ENCODE measurements around the gene ZNRD2. TPM values are rescaled to one million over a fixed set of nuclear protein-coding genes. Genes with fewer than 3 reads are reported as not detected.
"Not testable (repeated sequence)": the region's sequence is repeated elsewhere in the genome, so short reads cannot be mapped to it uniquely, and the experiment has no call there.

ZNRD2 gene, protein sequence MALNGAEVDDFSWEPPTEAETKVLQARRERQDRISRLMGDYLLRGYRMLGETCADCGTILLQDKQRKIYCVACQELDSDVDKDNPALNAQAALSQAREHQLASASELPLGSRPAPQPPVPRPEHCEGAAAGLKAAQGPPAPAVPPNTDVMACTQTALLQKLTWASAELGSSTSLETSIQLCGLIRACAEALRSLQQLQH
- total RNA-seq (10 to 100 TPM; 24.6 to 27.5 TPM), polyA plus RNA-seq (10 to 100 TPM; 70.1 to 74.9 TPM)

DNA sequence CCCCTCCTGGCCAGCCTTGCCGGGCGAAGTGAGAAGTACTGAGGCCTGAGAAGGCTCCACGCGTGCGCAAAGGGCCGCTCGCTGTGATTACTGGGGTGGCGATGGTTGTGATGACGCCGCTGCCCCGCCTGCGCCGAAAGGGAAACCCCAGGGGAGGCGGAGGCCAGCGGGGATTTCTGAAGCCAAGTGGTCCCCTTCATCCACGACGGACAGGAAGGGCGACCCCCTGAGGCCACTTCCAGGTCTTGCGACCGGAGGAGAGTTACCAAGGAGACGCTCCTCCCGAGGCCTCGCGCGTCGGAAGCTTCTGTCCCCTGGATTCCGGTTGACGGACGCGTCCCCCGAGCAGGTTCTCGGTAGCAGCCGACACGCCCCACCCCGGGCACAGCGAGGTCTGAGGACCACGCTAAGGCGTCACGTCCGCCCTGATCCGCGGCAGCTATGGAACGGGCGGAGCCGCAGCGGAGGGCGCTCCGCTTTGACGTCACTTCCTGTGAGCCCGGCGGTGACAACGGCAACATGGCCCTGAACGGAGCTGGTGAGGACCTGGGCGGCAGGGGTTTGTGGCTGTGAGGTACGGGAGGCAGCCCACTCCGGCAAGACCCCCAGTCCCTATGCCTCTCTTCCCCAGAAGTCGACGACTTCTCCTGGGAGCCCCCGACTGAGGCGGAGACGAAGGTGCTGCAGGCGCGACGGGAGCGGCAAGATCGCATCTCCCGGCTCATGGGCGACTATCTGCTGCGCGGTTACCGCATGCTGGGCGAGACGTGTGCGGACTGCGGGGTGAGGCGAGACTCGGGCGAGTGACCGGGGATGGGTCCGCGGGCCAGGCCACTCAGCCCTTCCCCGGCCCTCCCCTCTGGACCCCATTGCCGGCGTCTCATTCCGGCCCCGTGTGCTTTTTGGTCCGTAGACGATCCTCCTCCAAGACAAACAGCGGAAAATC is at the start of gene ZNRD2:
Gene ZNRD2, plus strand, starts transcription at position 505 of the 946 bp plus-strand sequence. Its CDS starts 15 bp downstream, at position 520.
- H3K27me3 Mint-ChIP-seq, result peaks cover 0 to 3% of the 10 kb centered on the region in 2 donors
- POLR2A ChIA-PET (ENCODE audit: partially characterized antibody), result interaction anchor here (0.6 to 17.1 kb wide), 18 partner anchors 11 to 448 kb away, joined by 3 to 403 read pairs (median 7); partner anchors contain the start of genes CFL1, FAU, LTBP3 and MALAT1
- Histone ChIP-seq H3K4me3 (ENCODE audit: low read length in 2 of 2) (peak within 1 kb of the TSS; percentile 71 to 94), H3K36me3 (ENCODE audit: insufficient read depth, low read length) (no peaks in the 10 kb centered on the region), H3K4me1 (ENCODE audit: insufficient read depth, low read length) (peaks cover 75% of the 10 kb centered on the region), H3K27ac (ENCODE audit: low read depth, low read length) (peak within 1 kb of the TSS; percentile 99), H3K9me3 (ENCODE audit: control insufficient read depth in 1 of 2, low read length in 2 of 2) (no peaks in the 10 kb centered on the region), H3K27me3 (ENCODE audit: insufficient read depth, low read length) (no peaks in the 10 kb centered on the region)
- intact Hi-C loops (cut with micrococcal nuclease), result loop anchor here (1.0 to 5.0 kb wide), 6 partner anchors 12 to 543 kb away; partner anchors contain the start of genes BANF1, EIF1AD, LTBP3 and PCNX3
- CTCF ChIA-PET (ENCODE audit: partially characterized antibody), result interaction anchor here (0.7 to 4.8 kb wide), 6 partner anchors 9 to 45 kb away, joined by 3 to 66 read pairs (median 6); partner anchors contain the start of gene PCNX3
- H3K36me3 Mint-ChIP-seq, result peaks cover 0 to 41% of the 10 kb centered on the region in 2 donors
- H3K27ac Mint-ChIP-seq, result peak within 1 kb of the TSS; percentile 99 to 100 (median 99)
- no peaks in the 10 kb centered on the region for H3K9me3 Mint-ChIP-seq
- H3K4me3 Mint-ChIP-seq, result peak within 1 kb of the TSS; percentile 97 to 100 (median 98)
- peaks cover 44 to 92% (median 65%) of the 10 kb centered on the region in 4 donors for H3K4me1 Mint-ChIP-seq
- peak; percentile 98 to 99 (median 99) for DNase-seq

DNA sequence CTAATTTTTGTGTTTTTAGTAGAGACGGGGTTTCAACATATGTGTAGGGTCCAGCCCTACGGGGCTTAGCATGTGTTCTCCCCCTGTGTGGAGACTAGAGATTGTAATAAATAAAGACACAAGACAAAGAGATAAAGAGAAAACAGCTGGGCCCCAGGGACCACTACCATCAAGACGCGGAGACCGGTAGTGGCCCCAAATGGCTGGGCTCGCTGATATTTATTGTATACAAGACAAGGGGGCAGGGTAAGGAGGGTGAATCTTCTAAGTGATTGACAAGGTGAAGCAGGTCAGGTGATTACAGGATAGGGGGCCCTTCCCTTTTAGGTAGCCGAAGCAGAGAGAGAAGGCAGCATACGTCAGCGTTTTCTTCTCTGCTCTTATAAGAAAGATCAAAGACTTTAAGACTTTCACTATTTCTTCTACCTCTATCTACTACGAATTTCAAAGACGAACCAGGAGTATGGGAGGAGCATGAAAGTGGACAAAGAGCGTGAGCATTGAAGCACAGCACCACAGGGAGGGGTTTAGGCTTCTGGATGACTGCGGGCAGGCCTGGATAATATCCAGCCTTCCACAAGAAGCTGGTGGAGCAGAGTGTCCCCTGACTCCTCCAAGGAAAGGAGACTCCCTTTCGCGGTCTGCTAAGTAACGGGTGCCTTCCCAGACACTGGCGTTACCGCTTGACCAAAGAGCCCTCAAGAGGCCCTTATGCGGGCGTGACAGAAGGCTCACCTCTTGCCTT is 48.3 kb upstream of the ZNRD2 start:
- Mint-ChIP-seq H3K27ac (peak overlapping the region; percentile 81 to 96 (median 89)), H3K4me1 (peaks cover 29 to 46% (median 38%) of the 10 kb centered on the region in 4 donors), H3K4me3 (peak overlapping the region; percentile 54 to 92 (median 86))
- intact Hi-C loops (cut with micrococcal nuclease); H3K9me3 Mint-ChIP-seq; H3K27me3 Mint-ChIP-seq; H3K36me3 Mint-ChIP-seq; H3K9me3 ChIP-seq (ENCODE audit: control insufficient read depth in 1 of 2, low read length in 2 of 2); H3K27me3 ChIP-seq (ENCODE audit: insufficient read depth, low read length); H3K36me3 ChIP-seq (ENCODE audit: insufficient read depth, low read length): not testable (repeated sequence)
- peak in 4 of 5 donors; percentile 36 to 62 (median 41) for DNase-seq
- Histone ChIP-seq H3K4me1 (ENCODE audit: insufficient read depth, low read length) (peaks cover 45% of the 10 kb centered on the region), H3K27ac (ENCODE audit: low read depth, low read length) (peak overlapping the region; percentile 67), H3K4me3 (ENCODE audit: low read length in 2 of 2) (peak overlapping the region in 1 of 2 donors; percentile 19)
- CTCF ChIA-PET (ENCODE audit: partially characterized antibody), result interaction anchor here (1.5 kb wide), 1 partner anchor 102 kb away, joined by 4 read pairs; no protein-coding TSS in a partner anchor
- POLR2A ChIA-PET (ENCODE audit: partially characterized antibody), result interaction anchor here (0.9 to 3.1 kb wide), 6 partner anchors 11 to 100 kb away, joined by 3 to 21 read pairs (median 6); partner anchors contain the start of genes MALAT1 and NEAT1

DNA sequence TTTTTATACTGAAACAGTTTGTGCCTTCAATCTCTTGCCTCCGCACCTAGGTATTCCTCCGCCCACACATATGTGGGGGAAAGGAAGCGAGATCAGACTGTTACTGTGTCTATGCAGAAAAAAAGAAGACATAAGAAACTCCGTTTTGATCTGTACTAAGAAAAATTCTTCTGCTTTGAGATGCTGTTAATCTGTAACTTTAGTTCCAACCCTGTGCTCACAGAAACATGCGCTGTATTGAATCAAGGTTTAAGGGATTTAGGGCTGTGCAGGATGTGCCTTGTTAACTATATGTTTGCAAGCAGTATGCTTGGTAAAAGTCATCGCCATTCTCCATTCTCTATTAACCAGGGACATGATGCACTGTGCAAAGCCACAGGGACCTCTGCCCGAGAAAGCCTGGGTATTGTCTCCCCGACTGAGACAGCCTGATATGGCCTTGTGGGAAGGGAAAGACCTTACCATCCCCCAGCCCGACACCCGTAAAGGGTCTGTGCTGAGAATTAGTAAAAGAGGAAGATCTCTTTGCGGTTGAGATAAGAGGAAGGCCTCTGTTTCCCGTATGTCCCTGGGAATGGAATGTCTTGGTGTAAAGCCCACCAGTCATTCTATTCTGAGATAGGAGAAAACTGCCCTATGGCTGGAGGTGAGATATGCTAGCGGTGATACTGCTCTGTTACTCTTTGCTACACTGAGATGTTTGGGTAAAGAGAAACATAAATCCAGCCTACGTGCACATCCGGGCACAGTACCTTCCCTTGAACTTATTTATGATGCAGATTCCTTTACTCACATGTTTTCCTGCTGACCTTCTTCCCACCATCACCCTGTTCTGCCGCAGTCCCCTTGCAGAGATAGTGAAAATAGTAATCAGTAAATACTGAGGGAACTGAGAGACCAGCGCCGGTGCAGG is 47.3 kb upstream of the ZNRD2 start:
- H3K36me3 Mint-ChIP-seq, result peaks cover 0 to 12% of the 10 kb centered on the region in 2 donors
- peak overlapping the region in 1 of 2 donors; percentile 34 for H3K4me3 ChIP-seq (ENCODE audit: low read length in 2 of 2)
- H3K9me3 Mint-ChIP-seq; H3K9me3 ChIP-seq (ENCODE audit: control insufficient read depth in 1 of 2, low read length in 2 of 2); intact Hi-C loops (cut with micrococcal nuclease); H3K27me3 ChIP-seq (ENCODE audit: insufficient read depth, low read length); H3K27me3 Mint-ChIP-seq; H3K36me3 ChIP-seq (ENCODE audit: insufficient read depth, low read length); CTCF ChIA-PET (ENCODE audit: partially characterized antibody): not testable (repeated sequence)
- peaks cover 45% of the 10 kb centered on the region for H3K4me1 ChIP-seq (ENCODE audit: insufficient read depth, low read length)
- peak overlapping the region; percentile 67 for H3K27ac ChIP-seq (ENCODE audit: low read depth, low read length)
- H3K4me1 Mint-ChIP-seq, result peaks cover 29 to 53% (median 41%) of the 10 kb centered on the region in 4 donors
- peak overlapping the region; percentile 54 to 92 (median 84) for H3K4me3 Mint-ChIP-seq
- POLR2A ChIA-PET (ENCODE audit: partially characterized antibody), result interaction anchor here (0.9 to 10.2 kb wide), 6 partner anchors 12 to 92 kb away, joined by 3 to 171 read pairs (median 22); partner anchors contain the start of genes MALAT1, MAP3K11 and PCNX3
- peak in 4 of 5 donors; percentile 43 to 68 (median 50) for DNase-seq
- H3K27ac Mint-ChIP-seq, result peak overlapping the region; percentile 81 to 98 (median 94)

DNA sequence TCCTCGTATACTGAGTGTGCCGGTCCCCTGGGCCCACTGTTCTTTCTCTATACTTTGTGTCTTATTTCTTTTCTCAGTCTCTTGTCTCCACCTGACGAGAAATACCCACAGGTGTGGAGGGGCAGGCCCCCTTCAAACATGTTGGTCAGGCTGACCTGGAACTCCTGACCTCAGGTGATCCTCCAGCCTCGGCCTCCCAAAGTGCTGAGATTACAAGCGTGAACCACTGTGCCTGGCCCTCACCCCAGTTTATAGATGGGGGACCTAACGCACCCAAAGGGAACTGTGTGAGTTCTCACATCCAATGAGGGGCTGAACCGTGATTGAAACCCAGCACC is 46.7 kb upstream of the ZNRD2 start:
- peaks cover 29 to 54% (median 41%) of the 10 kb centered on the region in 4 donors for H3K4me1 Mint-ChIP-seq
- H3K36me3 ChIP-seq (ENCODE audit: insufficient read depth, low read length); H3K27me3 ChIP-seq (ENCODE audit: insufficient read depth, low read length); H3K27me3 Mint-ChIP-seq; H3K9me3 ChIP-seq (ENCODE audit: control insufficient read depth in 1 of 2, low read length in 2 of 2); H3K9me3 Mint-ChIP-seq; intact Hi-C loops (cut with micrococcal nuclease): not testable (repeated sequence)
- H3K27ac Mint-ChIP-seq, result peak overlapping the region; percentile 81 to 98 (median 94)
- peaks cover 0 to 12% of the 10 kb centered on the region in 2 donors for H3K36me3 Mint-ChIP-seq
- peak overlapping the region; percentile 54 to 92 (median 84) for H3K4me3 Mint-ChIP-seq
- Histone ChIP-seq H3K4me3 (ENCODE audit: low read length in 2 of 2) (peak overlapping the region in 1 of 2 donors; percentile 19), H3K4me1 (ENCODE audit: insufficient read depth, low read length) (peaks cover 45% of the 10 kb centered on the region), H3K27ac (ENCODE audit: low read depth, low read length) (peak overlapping the region; percentile 67)
- DNase-seq, result peak in 1 of 5 donors; percentile 17
- ChIA-PET POLR2A (ENCODE audit: partially characterized antibody) (interaction anchor here (1.0 to 10.2 kb wide), 8 partner anchors 15 to 102 kb away, joined by 3 to 171 read pairs (median 18); partner anchors contain the start of genes MALAT1, MAP3K11, NEAT1 and PCNX3), CTCF (ENCODE audit: partially characterized antibody) (interaction anchor here (1.1 to 1.5 kb wide), 2 partner anchors 13 to 15 kb away, joined by 3 to 5 read pairs; no protein-coding TSS in a partner anchor)

DNA sequence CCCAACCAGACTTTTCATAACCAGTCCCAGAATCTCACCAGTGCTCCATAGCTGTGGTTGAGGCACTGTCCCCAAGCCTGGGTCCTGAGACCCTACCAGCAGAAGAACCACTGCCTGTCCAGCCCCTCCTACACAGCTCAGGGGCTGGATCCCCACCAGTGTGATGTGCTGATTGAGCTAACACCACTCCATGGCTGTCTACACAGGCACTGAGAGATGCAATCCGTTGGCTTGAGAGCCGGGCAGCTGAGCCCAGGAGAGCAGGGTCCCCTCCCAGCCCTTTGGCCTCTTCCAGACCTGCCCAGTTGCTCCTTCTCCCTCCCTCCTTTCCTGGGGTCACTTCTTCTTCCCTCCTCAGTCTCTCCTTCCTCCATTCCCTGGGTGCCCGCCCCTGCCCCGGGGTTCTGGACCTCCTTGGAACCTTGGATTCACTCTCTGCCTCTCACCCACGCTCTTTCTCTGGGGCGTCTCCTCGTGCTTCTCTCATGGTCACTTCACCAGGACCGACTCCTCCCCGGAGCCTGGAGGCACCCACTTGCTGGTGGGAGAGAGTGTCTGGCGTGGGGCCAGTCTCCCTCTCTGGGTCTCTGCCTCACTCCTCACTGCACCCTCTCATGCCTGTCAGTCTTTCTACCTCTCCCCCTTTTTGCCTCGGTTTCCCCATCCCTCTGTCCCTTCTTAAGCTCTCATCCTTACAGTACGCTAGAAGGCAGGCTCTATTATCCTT is 46.1 kb upstream of the ZNRD2 start:
- H3K27me3 Mint-ChIP-seq, result no peaks in the 10 kb centered on the region
- POLR2A ChIA-PET (ENCODE audit: partially characterized antibody), result interaction anchor here (0.7 to 10.2 kb wide), 25 partner anchors 13 to 142 kb away, joined by 3 to 171 read pairs (median 6); partner anchors contain the start of genes EHBP1L1, FAM89B, MALAT1 and MAP3K11
- H3K36me3 Mint-ChIP-seq, result peaks cover 0 to 16% of the 10 kb centered on the region in 2 donors
- Histone ChIP-seq H3K9me3 (ENCODE audit: control insufficient read depth in 1 of 2, low read length in 2 of 2) (no peaks in the 10 kb centered on the region), H3K36me3 (ENCODE audit: insufficient read depth, low read length) (peaks cover 8% of the 10 kb centered on the region), H3K27ac (ENCODE audit: low read depth, low read length) (peak overlapping the region; percentile 67), H3K4me3 (ENCODE audit: low read length in 2 of 2) (peak overlapping the region; percentile 19 to 29), H3K27me3 (ENCODE audit: insufficient read depth, low read length) (no peaks in the 10 kb centered on the region), H3K4me1 (ENCODE audit: insufficient read depth, low read length) (peaks cover 46% of the 10 kb centered on the region)
- peaks cover 32 to 59% (median 46%) of the 10 kb centered on the region in 4 donors for H3K4me1 Mint-ChIP-seq
- H3K9me3 Mint-ChIP-seq, result no peaks in the 10 kb centered on the region
- CTCF ChIA-PET (ENCODE audit: partially characterized antibody), result interaction anchor here (0.7 to 3.2 kb wide), 8 partner anchors 13 to 69 kb away, joined by 3 to 16 read pairs (median 4); partner anchors contain the start of genes FAM89B and MALAT1
- peak in 1 of 5 donors; percentile 47 for DNase-seq
- peak overlapping the region; percentile 81 to 98 (median 94) for H3K27ac Mint-ChIP-seq
- intact Hi-C loops (cut with micrococcal nuclease), result loop anchor here (2.0 kb wide), 1 partner anchor 51 kb away; no protein-coding TSS in a partner anchor
- H3K4me3 Mint-ChIP-seq, result peak overlapping the region; percentile 57 to 92 (median 84)
